Mesenteric fat pad (tissue), 1 donor: ENCODE results near the gene LAMB3. TPM values are rescaled to one million over a fixed set of nuclear protein-coding genes. Genes with fewer than 3 reads are reported as not detected.

Experiments used
- DNase-seq: peaks from one replicate; pipeline ENCODE4 v3.0.0-alpha.2; 2020; ENCODE audit warnings: low spot score
- microRNA-seq: library from miRNA; unstranded; fragments of <30 nt; microRNA quantifications from one replicate; pipeline ENCODE4 v1.2.0, GENCODE V29; 2020; ENCODE audit warnings: borderline number of aligned reads
- total RNA-seq: library from RNA; stranded (reverse); fragmentation: NEBNext Ultra II Directional; extraction: Animal tissue kit (Norgen Biotek cat#: 25700); gene quantifications from one replicate; pipeline ENCODE4 v1.2.1, GENCODE V29; 2021
- donor health status: DM: yes; HTN: yes; CAD: no.

Gene LAMB3
- total RNA-seq, 1 donor from 2014 or later, result 35.6 TPM

DNA sequence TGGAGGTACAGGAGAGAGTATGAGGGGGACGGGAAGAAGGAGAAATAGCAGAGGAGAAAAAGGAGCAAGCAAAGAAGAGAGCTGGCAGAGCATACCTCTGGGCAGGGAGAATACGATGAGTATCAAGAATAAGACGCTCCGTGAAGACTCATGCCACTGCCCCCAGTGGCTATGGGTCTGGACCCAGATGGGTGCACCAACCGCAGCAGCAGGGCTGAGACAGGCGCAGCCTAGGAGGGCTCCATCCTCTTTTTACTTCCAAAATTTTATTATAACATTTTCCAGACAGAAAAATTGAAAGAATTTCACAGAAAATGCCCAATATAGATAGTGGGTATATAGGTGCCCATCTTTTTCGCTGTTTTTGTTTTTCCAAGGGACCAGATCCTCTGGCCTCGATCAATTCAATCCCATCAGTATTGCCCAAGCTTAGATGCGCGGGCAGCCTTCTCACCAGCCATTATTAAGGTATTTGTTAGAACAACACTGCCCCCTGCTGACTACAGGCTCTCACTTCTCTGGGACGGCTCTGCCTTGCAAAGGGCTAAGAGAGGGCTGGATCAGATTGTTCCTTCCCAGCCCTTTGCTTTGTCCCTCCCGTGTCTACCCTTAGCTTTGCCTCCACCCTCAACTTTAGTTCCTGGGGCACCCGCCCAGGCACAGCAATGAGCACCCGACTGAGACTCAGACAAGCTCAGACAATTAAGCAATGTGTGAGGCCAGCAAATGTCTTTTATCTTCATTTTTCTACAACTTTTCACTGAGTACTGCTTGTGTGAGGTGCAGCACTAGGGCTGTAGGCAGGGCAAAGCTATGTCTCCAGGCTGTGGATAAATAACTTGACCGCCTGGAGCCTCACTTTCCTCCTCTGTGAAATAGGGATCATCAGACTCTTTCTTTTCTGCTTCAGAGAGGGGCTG is 86.2 kb downstream of the LAMB3 start:
- no peak for DNase-seq

Small RNAs within 50 kb of the gene (microRNA-seq; reads per million reads assigned to microRNA genes)
- gene MIR4260, result not detected

Other genes starting within 250 kb of the LAMB3 start
- gene CAMK1G, start 68.7 kb downstream of the LAMB3 start, total RNA-seq, result not detected
- gene G0S2, start 23.0 kb upstream of the LAMB3 start, total RNA-seq, result 2,798 TPM
- 83.7 TPM for gene HSD11B1, start 52.4 kb upstream of the LAMB3 start, total RNA-seq
- 3.7 TPM for gene TRAF3IP3, start 103.6 kb upstream of the LAMB3 start, total RNA-seq
- gene C1orf74, start 132.1 kb upstream of the LAMB3 start, total RNA-seq, result 1.2 TPM
- gene IRF6, start 153.7 kb upstream of the LAMB3 start, total RNA-seq, result 0.74 TPM
- gene UTP25, start 175.5 kb upstream of the LAMB3 start, total RNA-seq, result 7.3 TPM